B cell (primary cell): ENCODE data around the gene ARGFX. TPM values are rescaled to one million over a fixed set of nuclear protein-coding genes. Genes with fewer than 3 reads are reported as not detected.

Experiments used
- ATAC-seq: fragments of 200-7000 bp; cut with Tn5 transposase; one replicate; pipeline ENCODE4 v1.10.0; 2021; ENCODE audit warnings: low read depth, mild to moderate bottlenecking, moderate number of reproducible peaks, moderate library complexity
- CTCF ChIA-PET: fragments of 350-600 bp; sonication (Branson Sonifier 250); formaldehyde crosslinking; loops from one replicate; lab custom pipeline; 2021; ENCODE audit warnings: antibody characterized with exemption, inconsistent platforms; lab: Charles Lee
- POLR2A ChIA-PET: fragments of 350-600 bp; sonication (Branson Sonifier 250); formaldehyde crosslinking; loops from one replicate; lab custom pipeline; 2021; ENCODE audit warnings: antibody characterized with exemption; lab: Charles Lee
- DNase-seq: peaks from one replicate; pipeline ENCODE4 v3.0.0; 2013
- H2AFZ ChIP-seq: 2 replicates; pipeline ENCODE4 v1.6.1; 2012; ENCODE audit warnings: mild to moderate bottlenecking, low read depth, low read length; ENCODE audit not compliant: insufficient read depth, poor library complexity, severe bottlenecking
- H3K27ac ChIP-seq, 2 donors: 1 replicate in 1 of 2; 2 replicates in 1 of 2; pipeline ENCODE4 v1.5.1; 2012 to 2013; ENCODE audit warnings: low read length in 2 of 2, mild to moderate bottlenecking in 2 of 2, moderate library complexity in 1 of 2
- H3K27me3 ChIP-seq, 4 experiments: fragments of 200-600 bp in 1 of 4; sonication (generic) in 1 of 4; replicated peaks in 1 of 4; 1 replicate in 2 of 4; 2 replicates in 2 of 4; pipeline versions ENCODE4 v1.6.1 to v1.7.0; 2013 to 2016; ENCODE audit warnings: low read length in 3 of 4, mild to moderate bottlenecking in 2 of 4, mixed read lengths in 1 of 4, moderate library complexity in 1 of 4; ENCODE audit not compliant: insufficient read depth in 4 of 4, control insufficient read depth in 3 of 4; ENCODE audit errors: control extremely low read depth in 1 of 4
- H3K36me3 ChIP-seq, 2 experiments: replicated peaks in 1 of 2; 1 replicate in 1 of 2; 2 replicates in 1 of 2; pipeline versions ENCODE4 v1.6.1 to v1.7.1; 2013; ENCODE audit warnings: low read length in 1 of 2; ENCODE audit not compliant: insufficient read depth in 2 of 2, control insufficient read depth in 1 of 2; ENCODE audit errors: control extremely low read depth in 1 of 2, extremely low read depth in 1 of 2
- H3K4me1 ChIP-seq, 2 donors: fragments of 200-600 bp in 1 of 2; sonication (generic) in 1 of 2; 1 replicate in 1 of 2; 2 replicates in 1 of 2; pipeline versions ENCODE4 v1.5.1 to v1.6.1; 2013 to 2017; ENCODE audit warnings: low read length in 2 of 2; ENCODE audit not compliant: control insufficient read depth in 2 of 2, insufficient read depth in 2 of 2
- H3K4me2 ChIP-seq: replicated peaks from 2 replicates; pipeline ENCODE3; 2012; ENCODE audit warnings: mild to moderate bottlenecking, low read depth, low read length; ENCODE audit not compliant: poor library complexity, severe bottlenecking
- H3K4me3 ChIP-seq, 5 experiments: fragments of 200-600 bp in 1 of 5; sonication (generic) in 1 of 5; 1 replicate in 3 of 5; 2 replicates in 2 of 5; pipeline versions ENCODE4 v1.5.1 to v1.7.0; 2011 to 2016; ENCODE audit warnings: low read length in 4 of 5, mild to moderate bottlenecking in 4 of 5, low read depth in 2 of 5, control low read depth in 1 of 5, moderate library complexity in 1 of 5; ENCODE audit not compliant: insufficient read depth in 1 of 5; ENCODE audit errors: control extremely low read depth in 1 of 5, extremely low read depth in 1 of 5
- H3K79me2 ChIP-seq: fragments of 200-600 bp; sonication (generic); one replicate; pipeline ENCODE4 v1.6.0; 2016; ENCODE audit warnings: low read length; ENCODE audit not compliant: control insufficient read depth, insufficient read depth
- H3K9ac ChIP-seq: fragments of 200-600 bp; sonication (generic); 2 replicates; pipeline ENCODE4 v1.6.1; 2017; ENCODE audit warnings: mild to moderate bottlenecking, low read length, moderate library complexity
- H3K9me3 ChIP-seq, 3 donors: one replicate each; pipeline versions ENCODE4 v1.6.1 to v1.7.1; 2013; ENCODE audit warnings: low read length in 2 of 3; ENCODE audit not compliant: control insufficient read depth in 2 of 3, insufficient read depth in 1 of 3; ENCODE audit errors: control extremely low read depth in 1 of 3
- H4K20me1 ChIP-seq: 2 replicates; pipeline ENCODE4 v1.6.0; 2012; ENCODE audit warnings: mild to moderate bottlenecking, low read length; ENCODE audit not compliant: insufficient read depth, control insufficient read depth, poor library complexity, severe bottlenecking
- H3K27ac Mint-ChIP-seq: one replicate; pipeline ENCODE4 v1.8.0; 2021; ENCODE audit warnings: mixed read lengths
- H3K27me3 Mint-ChIP-seq: one replicate; pipeline ENCODE4 v1.8.0; 2021; ENCODE audit warnings: mixed read lengths
- H3K4me1 Mint-ChIP-seq: one replicate; pipeline ENCODE4 v1.8.0; 2021; ENCODE audit warnings: mixed read lengths
- H3K4me3 Mint-ChIP-seq: one replicate; pipeline ENCODE4 v1.8.0; 2021; ENCODE audit warnings: mixed read lengths
- H3K9me3 Mint-ChIP-seq: one replicate; pipeline ENCODE4 v1.8.0; 2022; ENCODE audit warnings: mixed read lengths; ENCODE audit not compliant: insufficient read depth
- EZH2 ChIP-seq: IDR thresholded peaks from 2 replicates; pipeline ENCODE4 v1.6.1; 2012; ENCODE audit warnings: borderline replicate concordance, low read depth, mild to moderate bottlenecking, moderate library complexity, low read length; ENCODE audit not compliant: insufficient read depth, poor library complexity, severe bottlenecking
- WGBS: methylation state at CpG from one replicate; pipeline ENCODE4 v1.1.5; 2013; ENCODE audit warnings: missing lambda C conversion rate; ENCODE audit not compliant: insufficient coverage; 5-methylcytosine and 5-hydroxymethylcytosine counted together
- intact Hi-C: fragments of 100-400 bp; cut with micrococcal nuclease; formaldehyde crosslinking; loops from one replicate; pipeline ENCODE4 v1.10.0; 2022
- polyA plus RNA-seq: library from polyadenylated mRNA; depleted of rRNA; stranded (reverse); fragments of >200 nt; gene quantifications from 2 replicates; pipeline ENCODE4 v1.2.3, GENCODE V29; 2012
- total RNA-seq, 2 donors: library from RNA; stranded (reverse); fragments of 120-200 nt in 1 of 2; gene quantifications; 1 replicate in 1 of 2; 2 replicates in 1 of 2; pipeline versions ENCODE4 v1.2.3 to v1.2.4, GENCODE V29; 2013 to 2022
- TF ChIP-seq, protein P1 (sequence below): fragments of 200-600 bp; IDR thresholded peaks from one replicate; pipeline ENCODE4 v1.8.0; 2022; ENCODE audit warnings: antibody characterized with exemption, mild to moderate bottlenecking

The ARGFX gene
- total and polyA plus RNA-seq, 2 donors (not counting 1 experiment from before 2014, with no cell fraction given) = not detected

DNA sequence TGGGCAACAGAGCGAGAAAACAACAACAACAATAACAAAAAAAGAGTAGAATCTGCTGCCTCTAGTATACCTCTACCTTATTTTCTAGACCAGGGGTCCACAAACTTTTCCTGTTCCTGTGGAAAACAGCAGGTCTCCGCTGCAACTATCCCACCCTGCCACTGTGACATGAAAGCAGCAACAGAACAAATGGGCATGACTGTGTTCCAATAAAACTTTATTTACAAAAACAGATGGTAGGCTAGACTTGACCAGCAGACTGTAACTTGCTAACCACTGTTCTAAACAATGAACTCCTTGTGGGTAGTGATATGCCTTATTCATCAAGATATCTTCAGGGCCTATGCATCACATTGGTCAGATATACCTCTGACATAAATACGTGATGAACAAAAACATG lies 47.2 kb upstream of the ARGFX start:
- Histone ChIP-seq H3K9ac (no peak overlapping the region), H3K36me3 (peaks cover 0 to 3% of the 10 kb centered on the region in 2 experiments), H4K20me1 (no peaks in the 10 kb centered on the region), H3K9me3 (peaks cover 0 to 11% (median 1%) of the 10 kb centered on the region in 3 donors), H3K27me3 (no peaks in the 10 kb centered on the region), H3K79me2 (no peaks in the 10 kb centered on the region), H2AFZ (no peak overlapping the region), H3K4me2 (no peak overlapping the region), H3K4me3 (no peak overlapping the region), H3K27ac (no peak overlapping the region), H3K4me1 (no peaks in the 10 kb centered on the region)
- CTCF ChIA-PET = no interaction called here
- Mint-ChIP-seq H3K9me3 (peaks cover 4% of the 10 kb centered on the region), H3K4me1 (no peaks in the 10 kb centered on the region), H3K27me3 (no peaks in the 10 kb centered on the region), H3K27ac (no peak overlapping the region), H3K4me3 (no peak overlapping the region)
- POLR2A ChIA-PET = no interaction called here
- ATAC-seq = no peak
- DNase-seq = no peak
- intact Hi-C loops = no loop called here
- TF ChIP-seq, protein P1, sequence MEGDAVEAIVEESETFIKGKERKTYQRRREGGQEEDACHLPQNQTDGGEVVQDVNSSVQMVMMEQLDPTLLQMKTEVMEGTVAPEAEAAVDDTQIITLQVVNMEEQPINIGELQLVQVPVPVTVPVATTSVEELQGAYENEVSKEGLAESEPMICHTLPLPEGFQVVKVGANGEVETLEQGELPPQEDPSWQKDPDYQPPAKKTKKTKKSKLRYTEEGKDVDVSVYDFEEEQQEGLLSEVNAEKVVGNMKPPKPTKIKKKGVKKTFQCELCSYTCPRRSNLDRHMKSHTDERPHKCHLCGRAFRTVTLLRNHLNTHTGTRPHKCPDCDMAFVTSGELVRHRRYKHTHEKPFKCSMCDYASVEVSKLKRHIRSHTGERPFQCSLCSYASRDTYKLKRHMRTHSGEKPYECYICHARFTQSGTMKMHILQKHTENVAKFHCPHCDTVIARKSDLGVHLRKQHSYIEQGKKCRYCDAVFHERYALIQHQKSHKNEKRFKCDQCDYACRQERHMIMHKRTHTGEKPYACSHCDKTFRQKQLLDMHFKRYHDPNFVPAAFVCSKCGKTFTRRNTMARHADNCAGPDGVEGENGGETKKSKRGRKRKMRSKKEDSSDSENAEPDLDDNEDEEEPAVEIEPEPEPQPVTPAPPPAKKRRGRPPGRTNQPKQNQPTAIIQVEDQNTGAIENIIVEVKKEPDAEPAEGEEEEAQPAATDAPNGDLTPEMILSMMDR = no peak
- no peak for TF ChIP-seq EZH2
- 100% methylated on average over 2 of the region's 3 CpGs for WGBS

DNA sequence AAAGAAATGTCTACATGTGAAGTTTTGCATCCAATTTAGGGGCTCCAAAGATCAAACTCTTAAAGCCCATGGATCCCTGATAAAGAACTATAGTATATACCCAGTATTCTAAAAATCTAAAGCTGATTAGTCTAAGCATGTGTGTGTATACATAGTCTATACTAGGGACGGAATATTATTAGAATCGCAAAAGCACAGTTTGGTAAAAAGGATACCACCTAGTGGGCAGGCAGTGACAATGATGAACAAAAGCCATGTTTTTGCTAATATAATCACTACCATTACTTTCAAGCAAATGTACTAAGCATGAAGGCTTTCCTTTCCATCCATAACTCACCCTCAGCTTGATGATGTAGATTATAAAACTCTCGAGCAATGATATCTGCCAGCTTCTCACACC lies 38.4 kb upstream of the ARGFX start:
- ATAC-seq (no peak), DNase-seq (no peak)
- Histone ChIP-seq H3K9ac (no peak overlapping the region), H3K4me1 (no peaks in the 10 kb centered on the region), H3K4me3 (no peak overlapping the region), H3K4me2 (no peak overlapping the region), H3K27ac (no peak overlapping the region), H2AFZ (no peak overlapping the region), H3K9me3 (no peaks in the 10 kb centered on the region), H3K27me3 (no peaks in the 10 kb centered on the region), H4K20me1 (no peaks in the 10 kb centered on the region), H3K36me3 (no peaks in the 10 kb centered on the region), H3K79me2 (no peaks in the 10 kb centered on the region)
- Mint-ChIP-seq H3K4me3 (no peak overlapping the region), H3K9me3 (no peaks in the 10 kb centered on the region), H3K27me3 (no peaks in the 10 kb centered on the region), H3K27ac (no peak overlapping the region), H3K4me1 (no peaks in the 10 kb centered on the region)
- no CpG with 5 or more reads among the region's 3 CpGs for WGBS
- TF ChIP-seq EZH2 = no peak
- TF ChIP-seq, protein P1 = peak; percentile 41
- ChIA-PET CTCF (interaction anchor here (0.8 kb wide), 1 partner anchor 12 kb away, joined by 3 read pairs; no protein-coding TSS in a partner anchor), POLR2A (no interaction called here)
- intact Hi-C loops = no loop called here
